GM12878 (cell line): ENCODE data around the gene PARP2. TPM values are rescaled to one million over a fixed set of nuclear protein-coding genes. Genes with fewer than 3 reads are reported as not detected.

ENCODE experiments used
- ATAC-seq: fragments of 200-7000 bp; cut with Tn5 transposase; 3 replicates; pipeline ENCODE4 v1.9.1; 2020; ENCODE audit warnings: mild to moderate bottlenecking, moderate library complexity
- BruUV-seq: library from RNA; stranded (reverse); fragments of 400-500 nt; replicated peaks from 2 replicates; lab custom pipeline; 2021; lab: Mats Ljungman, UMichigan
- CTCF ChIA-PET: fragments of 300-600 bp; sonication (Branson Sonifier 250); formaldehyde crosslinking; extraction: SDS; loops from one replicate; lab custom pipeline; 2021; ENCODE audit warnings: inconsistent platforms; lab: Yijun Ruan, JAX
- POLR2A ChIA-PET: fragments of 350-600 bp; formaldehyde crosslinking; extraction: SDS; loops from one replicate; lab custom pipeline; 2021; ENCODE audit warnings: inconsistent platforms; lab: Charles Lee
- RAD21 ChIA-PET: fragments of 300-600 bp; sonication (Branson Sonifier 250); formaldehyde crosslinking; loops from one replicate; lab custom pipeline; 2023; ENCODE audit warnings: antibody characterized with exemption; ENCODE audit not compliant: unreplicated experiment; lab: Charles Lee
- SMC1A ChIA-PET: fragments of 300-600 bp; sonication (Branson Sonifier 250); formaldehyde crosslinking; loops from one replicate; lab custom pipeline; 2023; ENCODE audit not compliant: unreplicated experiment, uncharacterized antibody; lab: Charles Lee
- DNase-seq: peaks from one replicate; pipeline ENCODE4 v3.0.0-alpha.2; 2011; ENCODE audit warnings: low read depth, low spot score
- FAIRE-seq: peaks from 3 replicates; lab custom pipeline; 2011; peaks lifted over from hg19 to GRCh38; lab: Jason Lieb, UNC
- H2AFZ ChIP-seq: 2 replicates; pipeline ENCODE4 v1.6.0; 2011; ENCODE audit warnings: low read depth, low read length, control low read depth; ENCODE audit not compliant: control insufficient read depth
- H3K27ac ChIP-seq: 2 replicates; pipeline ENCODE4 v1.5.1; 2011; ENCODE audit warnings: control low read depth; ENCODE audit not compliant: control insufficient read depth, insufficient read depth
- H3K27me3 ChIP-seq, 2 experiments: replicated peaks in 1 of 2; 2 replicates each; pipeline versions ENCODE4 v1.6.0 to v1.6.1; 2011; ENCODE audit warnings: low read length in 1 of 2; ENCODE audit not compliant: control insufficient read depth in 2 of 2, insufficient read depth in 2 of 2
- H3K36me3 ChIP-seq, 2 experiments: 2 replicates each; pipeline ENCODE4 v1.5.1; 2011; ENCODE audit warnings: low read length in 1 of 2; ENCODE audit not compliant: control insufficient read depth in 2 of 2, insufficient read depth in 2 of 2
- H3K4me1 ChIP-seq: 2 replicates; pipeline ENCODE4 v1.6.1; 2011; ENCODE audit warnings: mild to moderate bottlenecking, low read length, moderate library complexity, mixed read lengths; ENCODE audit not compliant: control insufficient read depth, insufficient read depth
- H3K4me2 ChIP-seq: 2 replicates; pipeline ENCODE4 v1.6.0; 2011; ENCODE audit warnings: control low read depth; ENCODE audit not compliant: control insufficient read depth, insufficient read depth
- H3K4me3 ChIP-seq: fragments of 200-600 bp; sonication (generic); 2 replicates; pipeline ENCODE4 v1.5.1; 2016
- H3K79me2 ChIP-seq: 2 replicates; pipeline ENCODE4 v1.6.0; 2011; ENCODE audit warnings: low read length; ENCODE audit not compliant: control insufficient read depth, insufficient read depth
- H3K9ac ChIP-seq: 2 replicates; pipeline ENCODE4 v1.8.0; 2011; ENCODE audit warnings: low read length, control low read depth, mixed read lengths; ENCODE audit not compliant: control insufficient read depth, insufficient read depth
- H3K9me3 ChIP-seq: replicated peaks from 3 replicates; pipeline ENCODE4 v1.5.1; 2011; ENCODE audit warnings: mild to moderate bottlenecking, low read length; ENCODE audit not compliant: control insufficient read depth, insufficient read depth
- H4K20me1 ChIP-seq: 2 replicates; pipeline ENCODE4 v1.6.0; 2011; ENCODE audit not compliant: control insufficient read depth, insufficient read depth
- CHD1 ChIP-seq: IDR thresholded peaks from 2 replicates; pipeline ENCODE4 v1.6.1; 2012; ENCODE audit warnings: low read depth, low read length, improper control_type of control experiment
- EGR1 ChIP-seq, 2 experiments: IDR thresholded peaks; 1 replicate in 1 of 2; 2 replicates in 1 of 2; pipeline ENCODE4 v1.6.1; 2011 to 2012; ENCODE audit warnings: low read depth in 2 of 2, low read length in 2 of 2, borderline replicate concordance in 1 of 2, mild to moderate bottlenecking in 1 of 2, moderate library complexity in 1 of 2
- FOS ChIP-seq: IDR thresholded peaks from 3 replicates; pipeline ENCODE4 v1.6.1; 2011; ENCODE audit warnings: borderline replicate concordance; ENCODE audit not compliant: insufficient read length; ENCODE audit errors: extremely low read depth
- GABPA ChIP-seq: IDR thresholded peaks from 2 replicates; pipeline ENCODE4 v1.6.1; 2014; ENCODE audit warnings: antibody characterized with exemption, low read depth, mild to moderate bottlenecking, inconsistent platforms
- KAT2A ChIP-seq: conservative IDR thresholded peaks from 2 replicates; pipeline ENCODE4 v1.6.1; 2011; ENCODE audit warnings: low read depth, low read length; ENCODE audit not compliant: control insufficient read depth
- KDM1A ChIP-seq: fragments of 200-600 bp; sonication (generic); IDR thresholded peaks from 2 replicates; pipeline ENCODE4 v1.6.1; 2016; ENCODE audit warnings: borderline replicate concordance
- MYC ChIP-seq: IDR thresholded peaks from 2 replicates; pipeline ENCODE4 v1.6.1; 2011; ENCODE audit warnings: mild to moderate bottlenecking, low read length, moderate library complexity, inconsistent platforms; ENCODE audit not compliant: insufficient read depth, insufficient replicate concordance, insufficient read length, severe bottlenecking
- RCOR1 ChIP-seq: conservative IDR thresholded peaks from 2 replicates; pipeline ENCODE4 v1.6.1; 2012; ENCODE audit warnings: low read depth, low read length, improper control_type of control experiment
- TBL1XR1 ChIP-seq: IDR thresholded peaks from 2 replicates; pipeline ENCODE4 v1.6.1; 2012; ENCODE audit warnings: low read depth, low read length, improper control_type of control experiment
- ZSCAN29 ChIP-seq: fragments of 450-650 bp; IDR thresholded peaks from 2 replicates; pipeline ENCODE4 v1.6.1; 2017; ENCODE audit warnings: mild to moderate bottlenecking, moderate library complexity
- WGBS: methylation state at CpG from one replicate; pipeline ENCODE4 v1.1.6; 2016; ENCODE audit warnings: low lambda C conversion rate; ENCODE audit not compliant: insufficient replicate concordance, insufficient coverage; ENCODE audit errors: missing lambda C conversion rate; 5-methylcytosine and 5-hydroxymethylcytosine counted together
- in situ Hi-C: fragments of 300-500 bp; cut with MboI; formaldehyde crosslinking; loops from 9 replicates; pipeline ENCODE4 v1.14.3; 2018; ENCODE audit warnings: mixed read lengths
- intact Hi-C: fragments of 100-400 bp; cut with micrococcal nuclease; formaldehyde crosslinking; loops from one replicate; pipeline ENCODE4 v1.14.2; 2022; ENCODE audit not compliant: unreplicated experiment
- polyA plus RNA-seq, 11 experiments: library from polyadenylated mRNA; depleted of rRNA in 4 of 11; unstranded in 6 of 11; stranded (reverse) in 5 of 11; fragments of >200 nt; fragmentation: Nextera tagmentation in 4 of 11; fragmentation: Illumina TruSeq in 1 of 11; extraction: Ambion mirVana in 4 of 11; extraction: Trizol in 1 of 11; gene quantifications; 1 replicate in 1 of 11; 2 replicates in 10 of 11; pipeline versions ENCODE4 v1.2.1 to v1.2.3, GENCODE V29; 2011 to 2016; ENCODE audit warnings: inconsistent platforms in 2 of 11, missing spikeins in 2 of 11, low read depth in 1 of 11
- total RNA-seq, 4 experiments: library from RNA; depleted of rRNA in 3 of 4; stranded (reverse); fragments of >200 nt in 3 of 4; fragmentation: Illumina TruSeq in 1 of 4; extraction: Trizol in 1 of 4; gene quantifications; 2 replicates each; pipeline versions ENCODE4 v1.2.1 to v1.2.3, GENCODE V29; 2013 to 2021
- TF ChIP-seq, protein P1 (sequence below): IDR thresholded peaks from 2 replicates; pipeline ENCODE4 v1.6.1; 2012; ENCODE audit warnings: low read depth, low read length, improper control_type of control experiment
- TF ChIP-seq, protein P2 (sequence below): IDR thresholded peaks from 2 replicates; pipeline ENCODE4 v1.6.1; 2011; ENCODE audit warnings: low read depth, low read length, improper control_type of control experiment, borderline replicate concordance
- TF ChIP-seq, protein P3 (sequence below): fragments of 450-650 bp; formaldehyde crosslinking; IDR thresholded peaks from 2 replicates; pipeline ENCODE4 v1.5.0; 2022; ENCODE audit warnings: mild to moderate bottlenecking, missing genetic modification characterization
- TF ChIP-seq, protein P4 (sequence below): fragments of 450-650 bp; IDR thresholded peaks from 2 replicates; pipeline ENCODE4 v1.6.1; 2017; ENCODE audit warnings: mild to moderate bottlenecking, moderate library complexity

The PARP2 gene
- total and polyA plus RNA-seq, 10 of the 15 experiments (the other 5 are each of a cell fraction or from before 2014, with no cell fraction given), result 26.7 to 75.4 (median 42.3) TPM

DNA sequence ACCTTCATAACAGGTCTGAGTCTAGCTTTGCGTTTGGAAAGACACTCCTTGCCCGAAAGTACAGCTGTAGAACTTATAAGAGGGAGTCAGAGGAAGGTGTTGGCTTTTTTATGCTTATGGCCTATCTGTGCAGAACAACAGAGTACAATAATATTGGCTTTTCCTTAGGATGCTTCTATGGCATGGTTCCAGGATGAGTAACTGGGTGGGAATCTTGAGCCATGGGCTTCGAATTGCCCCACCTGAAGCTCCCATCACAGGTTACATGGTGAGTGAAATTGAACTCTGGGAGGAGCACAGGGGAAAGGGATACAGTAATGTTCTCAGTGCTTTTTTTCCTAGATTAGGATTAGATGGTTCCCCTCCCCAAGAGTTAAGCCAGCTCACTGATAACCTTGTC, 13.0 kb downstream of the PARP2 start:
- WGBS, result 98% methylated on average over 3 of the region's 3 CpGs
- DNase-seq (no peak), FAIRE-seq (no peak), ATAC-seq (no peak)
- H3K27ac ChIP-seq, result no peak overlapping the region
- no peaks in the 10 kb centered on the region for H3K4me1 ChIP-seq
- no peaks in the 10 kb centered on the region for H3K9me3 ChIP-seq
- H3K36me3 ChIP-seq, result peaks cover 16 to 32% of the 10 kb centered on the region in 2 experiments
- H2AFZ ChIP-seq, result no peak overlapping the region
- ChIA-PET CTCF (interaction anchor here (0.6 to 3.2 kb wide), 7 partner anchors 9 to 59 kb away, joined by 3 to 17 read pairs (median 4); partner anchors contain the start of gene PARP2), POLR2A (no interaction called here), SMC1A (interaction anchor here (1.0 to 3.0 kb wide), 3 partner anchors 13 to 334 kb away, joined by 3 to 12 read pairs (median 3); partner anchors contain the start of gene PARP2), RAD21 (interaction anchor here (1.4 kb wide), 1 partner anchor 28 kb away, joined by 3 read pairs; no protein-coding TSS in a partner anchor)
- no peaks in the 10 kb centered on the region for H3K79me2 ChIP-seq
- no peak overlapping the region for H3K9ac ChIP-seq
- no peak overlapping the region for H3K4me2 ChIP-seq
- in situ Hi-C loops (no loop called here), intact Hi-C loops (no loop called here)
- H4K20me1 ChIP-seq, result no peaks in the 10 kb centered on the region
- BruUV-seq, result no TSS peak
- H3K27me3 ChIP-seq, result no peaks in the 10 kb centered on the region
- no peak overlapping the region for H3K4me3 ChIP-seq
- TF ChIP-seq ZSCAN29 (no peak), FOS (no peak), MYC (no peak), KDM1A (no peak), CHD1 (no peak), RCOR1 (no peak), GABPA (no peak), EGR1 (IDR thresholded peaks at IDR 0.05; ENCODE audit: borderline replicate concordance in 1 of 2, low read depth in 2 of 2, low read length in 2 of 2) (no peak), KAT2A (no peak), TBL1XR1 (no peak)
- TF ChIP-seq, protein P1, sequence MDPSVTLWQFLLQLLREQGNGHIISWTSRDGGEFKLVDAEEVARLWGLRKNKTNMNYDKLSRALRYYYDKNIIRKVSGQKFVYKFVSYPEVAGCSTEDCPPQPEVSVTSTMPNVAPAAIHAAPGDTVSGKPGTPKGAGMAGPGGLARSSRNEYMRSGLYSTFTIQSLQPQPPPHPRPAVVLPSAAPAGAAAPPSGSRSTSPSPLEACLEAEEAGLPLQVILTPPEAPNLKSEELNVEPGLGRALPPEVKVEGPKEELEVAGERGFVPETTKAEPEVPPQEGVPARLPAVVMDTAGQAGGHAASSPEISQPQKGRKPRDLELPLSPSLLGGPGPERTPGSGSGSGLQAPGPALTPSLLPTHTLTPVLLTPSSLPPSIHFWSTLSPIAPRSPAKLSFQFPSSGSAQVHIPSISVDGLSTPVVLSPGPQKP, result no peak
- TF ChIP-seq, protein P2, sequence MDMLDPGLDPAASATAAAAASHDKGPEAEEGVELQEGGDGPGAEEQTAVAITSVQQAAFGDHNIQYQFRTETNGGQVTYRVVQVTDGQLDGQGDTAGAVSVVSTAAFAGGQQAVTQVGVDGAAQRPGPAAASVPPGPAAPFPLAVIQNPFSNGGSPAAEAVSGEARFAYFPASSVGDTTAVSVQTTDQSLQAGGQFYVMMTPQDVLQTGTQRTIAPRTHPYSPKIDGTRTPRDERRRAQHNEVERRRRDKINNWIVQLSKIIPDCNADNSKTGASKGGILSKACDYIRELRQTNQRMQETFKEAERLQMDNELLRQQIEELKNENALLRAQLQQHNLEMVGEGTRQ, result no peak
- TF ChIP-seq, protein P3, sequence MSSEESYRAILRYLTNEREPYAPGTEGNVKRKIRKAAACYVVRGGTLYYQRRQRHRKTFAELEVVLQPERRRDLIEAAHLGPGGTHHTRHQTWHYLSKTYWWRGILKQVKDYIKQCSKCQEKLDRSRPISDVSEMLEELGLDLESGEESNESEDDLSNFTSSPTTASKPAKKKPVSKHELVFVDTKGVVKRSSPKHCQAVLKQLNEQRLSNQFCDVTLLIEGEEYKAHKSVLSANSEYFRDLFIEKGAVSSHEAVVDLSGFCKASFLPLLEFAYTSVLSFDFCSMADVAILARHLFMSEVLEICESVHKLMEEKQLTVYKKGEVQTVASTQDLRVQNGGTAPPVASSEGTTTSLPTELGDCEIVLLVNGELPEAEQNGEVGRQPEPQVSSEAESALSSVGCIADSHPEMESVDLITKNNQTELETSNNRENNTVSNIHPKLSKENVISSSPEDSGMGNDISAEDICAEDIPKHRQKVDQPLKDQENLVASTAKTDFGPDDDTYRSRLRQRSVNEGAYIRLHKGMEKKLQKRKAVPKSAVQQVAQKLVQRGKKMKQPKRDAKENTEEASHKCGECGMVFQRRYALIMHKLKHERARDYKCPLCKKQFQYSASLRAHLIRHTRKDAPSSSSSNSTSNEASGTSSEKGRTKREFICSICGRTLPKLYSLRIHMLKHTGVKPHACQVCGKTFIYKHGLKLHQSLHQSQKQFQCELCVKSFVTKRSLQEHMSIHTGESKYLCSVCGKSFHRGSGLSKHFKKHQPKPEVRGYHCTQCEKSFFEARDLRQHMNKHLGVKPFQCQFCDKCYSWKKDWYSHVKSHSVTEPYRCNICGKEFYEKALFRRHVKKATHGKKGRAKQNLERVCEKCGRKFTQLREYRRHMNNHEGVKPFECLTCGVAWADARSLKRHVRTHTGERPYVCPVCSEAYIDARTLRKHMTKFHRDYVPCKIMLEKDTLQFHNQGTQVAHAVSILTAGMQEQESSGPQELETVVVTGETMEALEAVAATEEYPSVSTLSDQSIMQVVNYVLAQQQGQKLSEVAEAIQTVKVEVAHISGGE (CRISPR knock-in tag), result no peak
- TF ChIP-seq, protein P4, sequence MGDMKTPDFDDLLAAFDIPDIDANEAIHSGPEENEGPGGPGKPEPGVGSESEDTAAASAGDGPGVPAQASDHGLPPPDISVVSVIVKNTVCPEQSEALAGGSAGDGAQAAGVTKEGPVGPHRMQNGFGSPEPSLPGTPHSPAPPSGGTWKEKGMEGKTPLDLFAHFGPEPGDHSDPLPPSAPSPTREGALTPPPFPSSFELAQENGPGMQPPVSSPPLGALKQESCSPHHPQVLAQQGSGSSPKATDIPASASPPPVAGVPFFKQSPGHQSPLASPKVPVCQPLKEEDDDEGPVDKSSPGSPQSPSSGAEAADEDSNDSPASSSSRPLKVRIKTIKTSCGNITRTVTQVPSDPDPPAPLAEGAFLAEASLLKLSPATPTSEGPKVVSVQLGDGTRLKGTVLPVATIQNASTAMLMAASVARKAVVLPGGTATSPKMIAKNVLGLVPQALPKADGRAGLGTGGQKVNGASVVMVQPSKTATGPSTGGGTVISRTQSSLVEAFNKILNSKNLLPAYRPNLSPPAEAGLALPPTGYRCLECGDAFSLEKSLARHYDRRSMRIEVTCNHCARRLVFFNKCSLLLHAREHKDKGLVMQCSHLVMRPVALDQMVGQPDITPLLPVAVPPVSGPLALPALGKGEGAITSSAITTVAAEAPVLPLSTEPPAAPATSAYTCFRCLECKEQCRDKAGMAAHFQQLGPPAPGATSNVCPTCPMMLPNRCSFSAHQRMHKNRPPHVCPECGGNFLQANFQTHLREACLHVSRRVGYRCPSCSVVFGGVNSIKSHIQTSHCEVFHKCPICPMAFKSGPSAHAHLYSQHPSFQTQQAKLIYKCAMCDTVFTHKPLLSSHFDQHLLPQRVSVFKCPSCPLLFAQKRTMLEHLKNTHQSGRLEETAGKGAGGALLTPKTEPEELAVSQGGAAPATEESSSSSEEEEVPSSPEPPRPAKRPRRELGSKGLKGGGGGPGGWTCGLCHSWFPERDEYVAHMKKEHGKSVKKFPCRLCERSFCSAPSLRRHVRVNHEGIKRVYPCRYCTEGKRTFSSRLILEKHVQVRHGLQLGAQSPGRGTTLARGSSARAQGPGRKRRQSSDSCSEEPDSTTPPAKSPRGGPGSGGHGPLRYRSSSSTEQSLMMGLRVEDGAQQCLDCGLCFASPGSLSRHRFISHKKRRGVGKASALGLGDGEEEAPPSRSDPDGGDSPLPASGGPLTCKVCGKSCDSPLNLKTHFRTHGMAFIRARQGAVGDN, result no peak
